Stromal cell of bone marrow (primary cell): ENCODE data around the gene SERPINB10.

Experiments
- DNase-seq: peaks from one replicate; pipeline ENCODE4 v3.0.0-alpha.2; 2012; ENCODE audit warnings: low read depth

The SERPINB10 gene

GRCh38 chr18:63980896-63981460 lies 73.2 kb downstream of the SERPINB10 start:
- no peak for DNase-seq

GRCh38 chr18:63981719-63982118 lies 74.0 kb downstream of the SERPINB10 start:
- no peak for DNase-seq

DNA sequence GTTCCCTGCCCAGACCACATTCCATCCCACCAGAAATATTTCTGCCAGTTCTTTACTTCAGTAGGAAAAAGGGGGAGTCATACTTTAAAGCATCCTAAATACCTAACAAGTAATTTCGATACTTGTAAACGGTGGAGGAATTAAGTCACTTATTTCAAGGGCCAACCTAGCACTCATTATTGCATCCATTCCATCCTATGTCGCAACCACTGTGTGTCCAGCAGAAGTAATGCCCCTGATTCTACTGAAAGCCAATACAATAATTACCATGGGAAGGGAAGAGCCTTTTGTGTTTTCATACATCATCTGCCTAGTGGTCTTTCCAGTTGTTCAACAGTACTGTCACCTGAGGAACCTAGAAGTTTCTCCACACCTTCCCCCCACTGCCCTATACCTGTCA lies 74.6 kb downstream of the SERPINB10 start:
- no peak for DNase-seq
